GM12872 (cell line): Measurements from ENCODE around the gene MAN1B1.

ENCODE experiments used
- CTCF ChIP-seq: IDR thresholded peaks from 3 replicates; pipeline ENCODE4 v1.5.1; 2011; ENCODE audit warnings: low read depth, mild to moderate bottlenecking, low read length, moderate library complexity; ENCODE audit not compliant: insufficient read depth

The MAN1B1 gene

GRCh38 chr9:137087409-137087925 is 682 bp downstream of the MAN1B1 start:
- no peak for TF ChIP-seq CTCF

GRCh38 chr9:137088121-137088520 is 1.3 kb downstream of the MAN1B1 start:
- TF ChIP-seq CTCF = no peak

DNA sequence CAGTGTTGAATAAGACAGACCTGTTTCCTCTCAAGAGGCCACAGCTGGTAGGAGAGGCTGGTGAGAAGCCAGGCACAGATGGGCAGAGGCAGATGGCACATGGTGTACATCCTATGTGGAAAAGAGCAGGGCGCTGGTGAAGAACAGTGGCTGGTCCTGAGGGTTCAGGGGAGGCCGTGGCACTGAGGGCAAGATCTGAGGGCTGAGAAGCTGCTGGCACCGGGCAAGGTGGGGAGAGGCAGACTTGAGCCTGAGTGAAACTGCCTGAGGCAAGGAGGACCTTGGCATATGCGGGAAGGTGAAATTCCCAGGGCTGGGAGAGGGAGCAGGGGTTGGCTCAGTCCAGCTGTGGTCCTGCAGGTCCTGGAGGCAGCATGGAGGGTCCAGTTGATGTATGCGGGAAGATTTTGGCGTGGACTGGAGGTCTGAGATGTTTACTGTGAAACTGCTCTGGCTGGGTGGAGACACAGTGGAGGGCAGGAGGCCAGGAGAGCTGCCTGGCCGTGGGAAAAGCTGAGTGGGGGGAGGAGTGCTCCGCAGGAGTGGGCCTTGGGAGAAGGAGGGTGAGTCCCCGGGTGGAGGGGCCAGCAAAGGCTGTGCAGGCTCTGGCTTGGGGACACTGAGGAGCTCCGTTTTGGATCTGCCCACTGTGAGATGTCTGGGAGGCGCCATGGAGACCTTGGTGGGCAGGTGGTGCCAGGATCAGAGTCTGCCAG is 2.6 kb downstream of the MAN1B1 start:
- TF ChIP-seq CTCF = no peak

- peak; percentile 84 for TF ChIP-seq CTCF
Measured at GRCh38 chr9:137095664-137096517, 9.1 kb downstream of the MAN1B1 start.

DNA sequence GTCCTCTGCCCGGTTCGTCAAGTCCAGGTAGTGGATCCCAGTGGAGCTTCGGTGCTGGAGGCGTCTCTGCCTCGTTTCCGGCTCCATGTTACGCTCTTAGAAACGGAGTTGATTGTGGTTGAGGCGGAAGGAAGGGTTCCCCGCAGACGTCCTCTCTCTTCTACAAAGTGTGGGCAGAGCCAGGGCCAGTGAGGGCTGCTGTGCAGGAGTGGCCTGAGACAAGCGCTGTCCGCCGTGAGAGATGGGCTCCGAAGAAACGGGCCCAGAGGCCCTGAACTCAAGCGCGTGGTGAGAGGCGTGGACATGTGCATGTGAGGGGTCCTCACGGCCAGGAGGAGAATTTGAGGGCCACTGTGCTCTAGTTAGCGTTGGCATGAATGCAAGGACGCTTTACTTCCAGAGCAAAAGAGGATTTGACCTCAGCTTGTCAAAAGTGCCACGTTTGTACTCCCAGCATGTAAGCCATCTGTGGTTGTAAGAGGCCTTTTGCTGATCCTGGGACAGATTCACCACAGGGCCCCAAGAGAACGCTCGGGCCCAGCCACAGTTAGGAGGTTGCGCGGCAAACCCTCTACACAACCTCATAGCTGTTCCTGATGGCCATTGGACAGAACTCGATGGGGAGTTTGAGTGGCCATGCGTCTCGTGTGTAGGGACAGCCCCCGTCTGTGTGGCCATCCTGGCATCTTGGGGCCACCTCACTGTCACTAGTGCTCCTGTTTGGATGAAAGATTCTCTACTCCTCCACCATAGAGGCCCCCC is 10.2 kb downstream of the MAN1B1 start:
- no peak for TF ChIP-seq CTCF

- TF ChIP-seq CTCF = no peak
Measured at GRCh38 chr9:137097761-137098462, 11.1 kb downstream of the MAN1B1 start.
